ENCODE data around the gene MIPEP.
A peak's percentile ranks its signal among the peaks of the same experiment; 100 is the strongest.
"Not testable (repeated sequence)": the region's sequence is repeated elsewhere in the genome, so short reads cannot be mapped to it uniquely, and the experiment has no call there.

Gene MIPEP

DNA sequence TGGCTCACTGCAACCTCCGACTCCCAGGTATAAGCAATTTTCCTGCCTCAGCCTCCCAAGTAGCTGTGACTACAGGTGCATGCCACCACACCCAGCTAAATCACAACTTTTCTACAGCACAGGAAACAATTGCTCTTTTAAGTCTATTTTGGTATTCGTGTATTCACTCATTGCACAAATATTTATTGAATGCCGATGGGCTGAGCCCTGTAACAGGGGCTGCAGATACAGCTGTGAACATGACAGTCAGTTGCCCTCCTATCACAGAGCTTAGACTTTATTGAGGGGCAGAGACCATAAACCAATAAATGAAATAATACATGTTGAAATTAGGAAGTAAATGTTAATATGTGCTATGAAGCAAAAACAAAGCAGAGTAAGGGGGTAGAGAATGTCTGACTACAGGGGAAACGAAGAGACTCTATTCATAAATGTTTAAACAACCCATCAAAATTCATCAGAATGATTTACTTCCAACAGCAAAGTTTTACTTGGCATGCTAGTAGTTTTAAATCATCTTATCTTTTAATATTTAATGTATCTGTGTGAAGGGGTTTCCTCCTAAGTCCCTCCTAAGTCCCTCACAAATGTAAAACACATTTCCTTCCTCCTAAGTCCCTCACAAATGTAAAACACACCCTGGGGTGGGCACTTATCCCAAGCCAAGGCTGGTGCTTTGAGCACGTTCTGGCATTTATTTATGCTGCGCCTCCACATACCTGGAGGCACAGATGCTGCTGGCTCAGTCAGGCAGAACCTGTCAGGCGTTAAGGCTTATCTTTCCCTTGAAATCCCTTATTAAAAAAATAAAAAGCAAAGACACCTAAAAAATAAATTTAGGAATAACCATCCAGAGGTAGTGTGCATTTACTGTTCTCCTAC is 140.8 kb downstream of the MIPEP start:
- no peak for DNase-seq (ENCODE audit: low read depth)
- H3K4me3 ChIP-seq (ENCODE audit: low read depth, low read length) = no peak overlapping the region
- TF ChIP-seq POLR2A (IDR thresholded peaks at IDR 0.05; ENCODE audit: extremely low read depth, insufficient read length) (no peak), MYC (IDR thresholded peaks at IDR 0.05; ENCODE audit: low read depth, low read length) (no peak)
- TF ChIP-seq, protein P1, sequence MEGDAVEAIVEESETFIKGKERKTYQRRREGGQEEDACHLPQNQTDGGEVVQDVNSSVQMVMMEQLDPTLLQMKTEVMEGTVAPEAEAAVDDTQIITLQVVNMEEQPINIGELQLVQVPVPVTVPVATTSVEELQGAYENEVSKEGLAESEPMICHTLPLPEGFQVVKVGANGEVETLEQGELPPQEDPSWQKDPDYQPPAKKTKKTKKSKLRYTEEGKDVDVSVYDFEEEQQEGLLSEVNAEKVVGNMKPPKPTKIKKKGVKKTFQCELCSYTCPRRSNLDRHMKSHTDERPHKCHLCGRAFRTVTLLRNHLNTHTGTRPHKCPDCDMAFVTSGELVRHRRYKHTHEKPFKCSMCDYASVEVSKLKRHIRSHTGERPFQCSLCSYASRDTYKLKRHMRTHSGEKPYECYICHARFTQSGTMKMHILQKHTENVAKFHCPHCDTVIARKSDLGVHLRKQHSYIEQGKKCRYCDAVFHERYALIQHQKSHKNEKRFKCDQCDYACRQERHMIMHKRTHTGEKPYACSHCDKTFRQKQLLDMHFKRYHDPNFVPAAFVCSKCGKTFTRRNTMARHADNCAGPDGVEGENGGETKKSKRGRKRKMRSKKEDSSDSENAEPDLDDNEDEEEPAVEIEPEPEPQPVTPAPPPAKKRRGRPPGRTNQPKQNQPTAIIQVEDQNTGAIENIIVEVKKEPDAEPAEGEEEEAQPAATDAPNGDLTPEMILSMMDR (IDR thresholded peaks at IDR 0.05; ENCODE audit: low read depth, low read length) = no peak
- TF ChIP-seq, protein P2, sequence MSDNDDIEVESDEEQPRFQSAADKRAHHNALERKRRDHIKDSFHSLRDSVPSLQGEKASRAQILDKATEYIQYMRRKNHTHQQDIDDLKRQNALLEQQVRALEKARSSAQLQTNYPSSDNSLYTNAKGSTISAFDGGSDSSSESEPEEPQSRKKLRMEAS (IDR thresholded peaks at IDR 0.05; ENCODE audit: low read depth, low read length) = no peak

DNA sequence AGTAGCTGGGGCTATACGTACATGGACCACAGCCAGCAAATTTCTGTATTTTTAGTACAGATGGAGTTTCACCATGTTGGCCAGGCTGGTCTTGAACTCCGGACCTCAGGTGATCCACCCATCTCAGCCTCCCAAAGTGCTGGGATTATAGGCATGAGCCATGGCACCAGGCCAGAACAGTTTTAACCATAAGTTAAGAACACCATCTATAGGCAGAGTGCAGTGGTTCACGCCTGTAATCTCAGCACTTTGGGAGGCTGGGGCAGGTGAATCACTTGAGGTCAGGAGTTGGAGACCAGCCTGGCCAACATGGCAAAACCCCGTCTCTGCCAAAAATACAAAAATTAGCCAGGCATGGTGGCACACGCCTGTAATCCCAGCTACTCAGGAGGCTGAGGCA is 143.1 kb downstream of the MIPEP start:
- H3K4me3 ChIP-seq (ENCODE audit: low read depth, low read length); DNase-seq (ENCODE audit: low read depth): not testable (repeated sequence)

GRCh38 chr13:23744315-23744714 is 144.9 kb downstream of the MIPEP start:
- DNase-seq (ENCODE audit: low read depth) = no peak
- no peak overlapping the region for H3K4me3 ChIP-seq (ENCODE audit: low read depth, low read length)
- TF ChIP-seq POLR2A (IDR thresholded peaks at IDR 0.05; ENCODE audit: extremely low read depth, insufficient read length) (no peak), MYC (IDR thresholded peaks at IDR 0.05; ENCODE audit: low read depth, low read length) (no peak)
- TF ChIP-seq, protein P1 (IDR thresholded peaks at IDR 0.05; ENCODE audit: low read depth, low read length) = no peak
- TF ChIP-seq, protein P2 (IDR thresholded peaks at IDR 0.05; ENCODE audit: low read depth, low read length) = no peak

- no peak overlapping the region for H3K4me3 ChIP-seq (ENCODE audit: low read depth, low read length)
- no peak for TF ChIP-seq MYC (IDR thresholded peaks at IDR 0.05; ENCODE audit: low read depth, low read length)
- no peak for DNase-seq (ENCODE audit: low read depth)
Observed at GRCh38 chr13:23743278-23744076, 145.7 kb downstream of the MIPEP start.

- DNase-seq (ENCODE audit: low read depth) = peak; percentile 29
- TF ChIP-seq, protein P2 (IDR thresholded peaks at IDR 0.05; ENCODE audit: low read depth, low read length) = no peak
- TF ChIP-seq, protein P1 (IDR thresholded peaks at IDR 0.05; ENCODE audit: low read depth, low read length) = peak; percentile 70
Observed at GRCh38 chr13:23741879-23742510, 147.2 kb downstream of the MIPEP start.

DNA sequence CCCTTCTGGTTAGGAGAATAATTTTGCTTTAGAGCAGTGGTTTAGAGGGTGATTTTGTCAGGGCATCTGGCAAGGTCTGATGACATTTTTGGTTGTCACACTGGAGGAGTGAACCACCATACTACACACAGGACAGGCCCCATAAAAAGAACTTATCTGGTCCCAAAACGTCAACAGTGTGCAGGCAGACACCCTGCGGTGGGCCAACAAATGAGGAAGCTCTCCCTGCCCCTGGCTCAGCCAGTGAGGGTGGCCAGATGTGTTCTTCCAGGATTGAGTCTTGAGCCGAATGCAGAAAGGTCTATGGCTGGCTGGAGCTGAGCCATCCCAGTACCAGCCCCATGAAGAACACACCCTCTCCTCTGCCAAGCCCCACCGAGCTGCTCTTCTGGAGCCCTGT is 149.2 kb downstream of the MIPEP start:
- no peak overlapping the region for H3K4me3 ChIP-seq (ENCODE audit: low read depth, low read length)
- TF ChIP-seq MYC (IDR thresholded peaks at IDR 0.05; ENCODE audit: low read depth, low read length) = no peak
- TF ChIP-seq, protein P1 (IDR thresholded peaks at IDR 0.05; ENCODE audit: low read depth, low read length) = no peak
- TF ChIP-seq, protein P2 (IDR thresholded peaks at IDR 0.05; ENCODE audit: low read depth, low read length) = no peak
- no peak for TF ChIP-seq POLR2A (IDR thresholded peaks at IDR 0.05; ENCODE audit: extremely low read depth, insufficient read length)
- DNase-seq (ENCODE audit: low read depth) = no peak

More at GRCh38 chr13:23741879-23742510, 147.2 kb downstream of the MIPEP start:
- H3K4me3 ChIP-seq (ENCODE audit: low read depth, low read length) = no peak overlapping the region
